IPS-18a (cell line): ENCODE results near the gene FOXP4.

ENCODE experiments used
- H3K27ac ChIP-seq: one replicate; pipeline ENCODE4 v1.5.1; 2013; ENCODE audit warnings: low read length
- H3K27me3 ChIP-seq: one replicate; pipeline ENCODE4 v1.6.1; 2013; ENCODE audit warnings: mild to moderate bottlenecking, low read length; ENCODE audit not compliant: control insufficient read depth, insufficient read depth
- H3K36me3 ChIP-seq: one replicate; pipeline ENCODE4 v1.6.1; 2013; ENCODE audit warnings: low read depth, low read length; ENCODE audit not compliant: control insufficient read depth
- H3K4me1 ChIP-seq: one replicate; pipeline ENCODE4 v1.6.1; 2013; ENCODE audit warnings: low read depth, low read length; ENCODE audit not compliant: control insufficient read depth
- H3K4me3 ChIP-seq: one replicate; pipeline ENCODE4 v1.5.1; 2013; ENCODE audit warnings: low read length
- H3K9ac ChIP-seq: one replicate; pipeline ENCODE4 v1.6.1; 2013; ENCODE audit warnings: mild to moderate bottlenecking, low read length, moderate library complexity
- H3K9me3 ChIP-seq: one replicate; pipeline ENCODE4 v1.6.1; 2013; ENCODE audit warnings: low read depth, low read length; ENCODE audit not compliant: control insufficient read depth

The FOXP4 gene

DNA sequence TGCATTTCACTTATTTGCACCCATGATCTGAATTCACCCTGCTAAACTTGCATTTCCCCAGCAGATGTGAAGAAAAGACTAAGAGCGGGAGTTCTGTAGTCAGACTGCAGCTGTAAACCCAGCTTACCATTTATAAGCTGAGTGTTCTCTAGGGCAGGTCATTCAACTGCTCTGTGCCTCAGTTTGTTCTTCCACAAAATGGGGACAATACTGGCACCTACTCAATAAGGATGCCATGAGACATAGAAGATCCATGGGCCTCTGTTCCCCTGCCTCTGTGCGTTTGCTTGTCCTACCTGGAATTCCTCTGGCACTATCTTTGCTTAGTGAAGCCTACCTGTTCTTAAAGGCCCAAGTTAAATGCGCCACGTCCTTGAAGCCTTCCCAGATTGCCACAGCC, 79.8 kb downstream of the FOXP4 start:
- H3K27ac ChIP-seq = no peak overlapping the region
- H3K4me1 ChIP-seq = no peaks in the 10 kb centered on the region
- H3K27me3 ChIP-seq = no peaks in the 10 kb centered on the region
- no peak overlapping the region for H3K9ac ChIP-seq
- no peaks in the 10 kb centered on the region for H3K36me3 ChIP-seq
- H3K9me3 ChIP-seq = no peaks in the 10 kb centered on the region
- H3K4me3 ChIP-seq = no peak overlapping the region

DNA sequence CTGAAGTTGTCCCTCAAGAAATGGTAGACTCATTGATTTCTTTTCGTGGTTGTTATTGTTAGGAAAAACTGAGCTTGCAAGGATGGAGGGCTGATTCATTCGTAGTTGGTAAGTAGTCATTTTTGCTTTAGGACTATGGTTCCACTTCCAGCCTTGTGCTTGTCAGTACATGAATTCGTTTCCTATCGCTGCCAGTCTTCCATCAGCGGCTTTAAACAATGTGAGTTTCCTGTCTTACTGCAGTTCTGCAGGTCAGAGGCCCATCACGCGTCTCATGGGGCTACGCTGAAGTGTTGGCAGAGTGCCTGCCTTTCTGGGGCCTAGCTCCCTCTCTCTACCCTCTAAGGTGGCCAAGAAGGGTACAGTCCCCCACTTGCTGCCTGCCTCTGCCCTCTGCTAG, 80.7 kb downstream of the FOXP4 start:
- no peaks in the 10 kb centered on the region for H3K27me3 ChIP-seq
- no peaks in the 10 kb centered on the region for H3K4me1 ChIP-seq
- no peak overlapping the region for H3K27ac ChIP-seq
- H3K9ac ChIP-seq = no peak overlapping the region
- no peaks in the 10 kb centered on the region for H3K9me3 ChIP-seq
- no peaks in the 10 kb centered on the region for H3K36me3 ChIP-seq
- H3K4me3 ChIP-seq = no peak overlapping the region

DNA sequence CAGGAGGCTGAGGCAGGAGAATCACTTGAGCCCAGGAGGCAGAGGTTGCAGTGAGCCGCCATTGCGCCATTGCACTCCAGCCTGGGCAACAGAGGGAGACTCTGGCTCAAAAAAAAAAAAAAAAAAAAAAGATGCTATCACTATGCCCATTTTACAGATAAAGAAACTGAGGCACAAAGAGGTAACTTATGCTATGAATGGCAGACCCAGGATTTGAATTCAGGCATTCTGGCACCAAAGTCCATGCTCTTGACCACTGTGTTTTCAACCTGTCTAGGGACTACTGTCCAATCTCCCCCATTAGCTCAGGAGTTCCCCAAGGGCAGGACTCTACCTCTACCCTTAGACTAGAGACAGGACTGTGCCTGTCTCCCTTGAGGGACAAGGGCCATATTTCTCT, 82.9 kb downstream of the FOXP4 start:
- Histone ChIP-seq H3K4me1 (no peaks in the 10 kb centered on the region), H3K4me3 (no peak overlapping the region), H3K9ac (no peak overlapping the region), H3K27me3 (peaks cover 7% of the 10 kb centered on the region), H3K27ac (no peak overlapping the region), H3K9me3 (no peaks in the 10 kb centered on the region), H3K36me3 (no peaks in the 10 kb centered on the region)

DNA sequence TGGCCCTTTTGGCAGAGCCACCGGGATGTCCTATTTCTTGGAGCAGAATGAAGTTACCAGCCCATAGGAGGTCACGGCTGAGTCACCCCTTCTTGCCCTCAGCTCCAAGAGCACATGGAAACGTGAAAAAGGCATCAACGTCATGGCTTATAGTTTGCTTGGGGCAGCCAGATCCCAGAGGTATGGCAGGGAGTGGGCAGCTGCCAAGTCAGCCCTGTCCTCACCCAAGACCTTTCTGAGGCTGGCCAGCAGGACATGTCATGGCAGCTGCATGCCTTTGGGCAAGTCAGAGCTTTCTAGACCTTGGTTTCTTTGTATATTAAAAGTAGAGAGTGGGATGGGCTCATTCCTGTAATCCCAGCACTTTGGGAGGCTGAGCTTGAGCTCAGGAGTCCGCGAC, 83.9 kb downstream of the FOXP4 start:
- Histone ChIP-seq H3K4me1 (no peaks in the 10 kb centered on the region), H3K36me3 (no peaks in the 10 kb centered on the region), H3K27me3 (peaks cover 17% of the 10 kb centered on the region), H3K9me3 (no peaks in the 10 kb centered on the region), H3K4me3 (no peak overlapping the region), H3K9ac (no peak overlapping the region), H3K27ac (no peak overlapping the region)

DNA sequence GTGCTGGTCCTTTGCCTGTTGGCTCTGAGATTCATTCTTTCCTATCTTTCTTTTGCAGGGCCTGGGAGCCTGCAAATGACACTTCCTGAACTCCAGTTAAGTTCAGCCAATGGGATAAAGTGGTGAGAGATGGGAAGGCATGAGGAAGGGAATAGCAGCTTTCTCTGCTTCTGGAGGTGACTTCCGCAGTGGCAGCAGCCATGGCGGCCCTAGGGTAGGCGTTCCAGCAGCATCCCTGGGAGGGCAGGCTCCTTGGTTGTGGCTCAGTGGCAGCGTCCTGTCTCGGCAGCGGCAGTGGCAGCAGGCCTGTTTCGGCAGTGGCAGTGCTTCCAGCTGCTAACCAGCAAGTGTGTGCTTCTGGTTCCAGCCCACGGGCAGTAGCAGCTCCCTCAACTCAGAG, 84.8 kb downstream of the FOXP4 start:
- Histone ChIP-seq H3K27me3 (peaks cover 26% of the 10 kb centered on the region), H3K9me3 (no peaks in the 10 kb centered on the region), H3K4me3 (no peak overlapping the region), H3K9ac (no peak overlapping the region), H3K36me3 (no peaks in the 10 kb centered on the region), H3K4me1 (no peaks in the 10 kb centered on the region), H3K27ac (no peak overlapping the region)

DNA sequence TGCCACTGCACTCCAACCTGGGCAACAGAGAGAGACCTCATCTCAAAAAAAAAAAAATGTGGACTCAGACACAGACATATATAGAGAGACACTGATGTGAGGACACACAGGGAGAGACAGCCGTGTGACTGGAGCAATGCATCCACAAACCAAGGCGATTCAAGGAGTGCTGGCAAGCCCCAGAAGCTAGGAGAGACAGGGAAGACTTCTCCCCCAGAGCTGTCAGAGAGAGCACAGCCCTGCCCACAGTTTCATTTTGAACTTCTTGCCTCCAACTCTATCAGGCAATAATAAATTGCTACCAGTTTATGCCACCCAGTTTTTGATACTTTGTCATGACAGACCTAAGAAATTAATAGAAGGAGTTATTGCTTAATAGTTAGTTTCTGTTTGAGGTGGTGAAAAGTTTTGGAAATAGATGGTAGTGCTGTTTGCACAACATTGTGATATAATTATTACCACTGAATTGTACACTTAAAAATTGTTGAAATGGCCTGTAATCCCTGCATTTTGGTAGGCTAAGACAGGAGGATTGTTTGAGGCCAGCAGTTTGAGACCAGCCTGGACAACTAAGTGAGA, 87.0 kb downstream of the FOXP4 start:
- no peaks in the 10 kb centered on the region for H3K4me1 ChIP-seq
- no peaks in the 10 kb centered on the region for H3K9me3 ChIP-seq
- no peaks in the 10 kb centered on the region for H3K36me3 ChIP-seq
- no peak overlapping the region for H3K27ac ChIP-seq
- peaks cover 48% of the 10 kb centered on the region for H3K27me3 ChIP-seq
- no peak overlapping the region for H3K9ac ChIP-seq
- H3K4me3 ChIP-seq = no peak overlapping the region

DNA sequence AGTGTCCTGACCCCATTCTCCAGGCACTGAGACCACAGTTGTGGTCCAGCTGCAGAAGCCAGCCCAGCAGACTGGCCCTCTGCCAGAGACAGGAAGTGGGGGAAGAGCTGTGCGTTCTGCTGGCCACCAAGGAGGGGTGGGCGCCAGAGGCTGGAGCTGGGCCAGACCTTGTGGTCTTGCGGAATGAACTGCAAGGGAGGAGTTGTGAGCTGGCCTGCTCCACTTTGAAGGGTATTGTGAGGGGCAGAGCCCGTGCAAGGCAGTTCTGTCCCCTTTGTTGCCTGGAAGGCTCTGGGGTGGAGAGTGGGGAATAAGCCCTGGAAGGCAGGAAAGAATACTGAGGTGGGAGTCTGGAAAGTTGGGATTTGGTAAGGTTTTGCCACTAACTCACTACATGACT, 88.5 kb downstream of the FOXP4 start:
- Histone ChIP-seq H3K4me3 (no peak overlapping the region), H3K4me1 (peaks cover 5% of the 10 kb centered on the region), H3K9ac (no peak overlapping the region), H3K27ac (no peak overlapping the region), H3K36me3 (no peaks in the 10 kb centered on the region), H3K27me3 (peaks cover 56% of the 10 kb centered on the region), H3K9me3 (no peaks in the 10 kb centered on the region)

DNA sequence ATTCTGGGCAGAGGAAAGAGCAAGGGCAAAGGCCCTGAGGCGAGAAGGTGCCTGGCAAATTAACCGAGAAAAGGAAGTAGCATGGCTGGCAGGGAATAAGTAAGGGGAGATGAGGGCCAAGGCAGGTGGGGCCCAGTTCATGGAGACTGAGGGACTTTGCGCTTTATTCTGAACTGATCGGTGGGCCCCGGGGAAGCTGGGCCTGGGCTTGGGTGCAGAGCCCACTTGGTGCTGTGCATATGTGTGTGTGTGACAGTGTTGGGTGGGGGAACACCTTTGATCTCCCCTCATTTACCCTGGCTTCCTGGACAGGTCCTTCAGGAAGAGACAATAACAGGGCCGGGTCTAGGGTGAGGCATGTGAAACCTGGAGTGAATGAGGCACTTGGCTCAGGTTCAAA, 89.2 kb downstream of the FOXP4 start:
- Histone ChIP-seq H3K36me3 (no peaks in the 10 kb centered on the region), H3K27ac (no peak overlapping the region), H3K4me1 (peaks cover 12% of the 10 kb centered on the region), H3K4me3 (no peak overlapping the region), H3K9me3 (no peaks in the 10 kb centered on the region), H3K9ac (no peak overlapping the region), H3K27me3 (peaks cover 63% of the 10 kb centered on the region)

DNA sequence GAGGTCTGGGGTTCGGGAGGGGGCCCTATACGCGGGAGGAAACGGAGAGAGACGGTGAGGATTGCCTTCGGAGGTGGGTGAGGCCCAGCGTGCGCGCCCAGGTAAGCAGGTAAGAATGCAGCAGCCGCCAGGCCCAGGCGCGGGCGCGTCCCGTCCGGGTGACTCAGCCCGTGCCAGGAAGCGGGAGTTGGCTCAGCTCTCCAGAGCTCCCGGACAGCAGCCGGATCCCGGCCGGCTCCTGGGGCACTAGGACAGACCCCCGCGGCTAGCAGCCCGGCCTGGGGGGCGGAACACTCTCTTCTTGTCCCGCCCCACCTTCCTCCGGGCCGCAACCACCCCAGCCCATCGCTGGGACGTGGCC, 90.6 kb downstream of the FOXP4 start:
- H3K9me3 ChIP-seq = no peaks in the 10 kb centered on the region
- no peaks in the 10 kb centered on the region for H3K36me3 ChIP-seq
- no peak overlapping the region for H3K27ac ChIP-seq
- peaks cover 78% of the 10 kb centered on the region for H3K27me3 ChIP-seq
- peak overlapping the region; percentile 81 for H3K4me3 ChIP-seq
- H3K9ac ChIP-seq = no peak overlapping the region
- peaks cover 14% of the 10 kb centered on the region for H3K4me1 ChIP-seq

DNA sequence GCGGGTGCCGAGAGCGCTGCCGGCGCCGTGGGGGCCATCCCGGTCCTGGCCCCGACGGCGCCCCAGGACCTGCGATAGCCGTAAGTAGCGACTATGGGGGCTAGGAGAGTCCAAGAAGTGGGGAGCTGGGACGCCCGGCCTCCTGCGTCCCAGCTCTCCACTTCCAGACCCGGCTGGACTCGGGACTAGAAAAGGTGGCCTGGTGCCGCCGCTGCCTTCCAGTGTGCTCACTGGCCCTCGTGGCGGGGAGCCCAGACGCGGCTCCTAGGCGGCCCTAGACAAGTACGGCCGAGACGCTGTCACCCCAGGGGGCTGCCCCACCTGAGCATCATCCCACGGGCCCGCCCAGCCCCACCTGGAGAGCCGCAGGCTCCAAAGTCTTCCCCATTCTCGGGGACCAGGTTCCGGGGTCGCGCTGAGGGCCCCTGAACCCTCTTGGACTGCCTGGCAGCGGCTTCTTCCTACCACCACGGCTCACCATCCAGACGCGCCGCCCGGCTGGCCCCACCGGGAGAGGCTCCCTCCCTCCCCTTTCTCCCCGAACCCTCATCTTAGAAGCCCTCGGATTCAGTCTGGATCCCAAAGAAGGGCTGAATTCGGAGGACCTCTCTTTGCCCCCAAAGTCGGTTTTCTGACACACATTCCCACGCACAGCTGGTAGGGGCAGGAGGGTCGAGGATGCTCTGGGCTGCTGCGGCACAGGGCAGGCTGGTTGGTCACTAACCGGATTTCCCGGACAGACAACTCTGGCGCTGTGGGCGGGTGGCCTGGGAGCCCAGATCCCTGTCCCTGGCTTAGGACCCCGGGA, 91.2 kb downstream of the FOXP4 start:
- no peak overlapping the region for H3K9ac ChIP-seq
- H3K4me3 ChIP-seq = peak overlapping the region; percentile 81
- no peak overlapping the region for H3K27ac ChIP-seq
- H3K36me3 ChIP-seq = no peaks in the 10 kb centered on the region
- peaks cover 84% of the 10 kb centered on the region for H3K27me3 ChIP-seq
- peaks cover 14% of the 10 kb centered on the region for H3K4me1 ChIP-seq
- H3K9me3 ChIP-seq = no peaks in the 10 kb centered on the region

DNA sequence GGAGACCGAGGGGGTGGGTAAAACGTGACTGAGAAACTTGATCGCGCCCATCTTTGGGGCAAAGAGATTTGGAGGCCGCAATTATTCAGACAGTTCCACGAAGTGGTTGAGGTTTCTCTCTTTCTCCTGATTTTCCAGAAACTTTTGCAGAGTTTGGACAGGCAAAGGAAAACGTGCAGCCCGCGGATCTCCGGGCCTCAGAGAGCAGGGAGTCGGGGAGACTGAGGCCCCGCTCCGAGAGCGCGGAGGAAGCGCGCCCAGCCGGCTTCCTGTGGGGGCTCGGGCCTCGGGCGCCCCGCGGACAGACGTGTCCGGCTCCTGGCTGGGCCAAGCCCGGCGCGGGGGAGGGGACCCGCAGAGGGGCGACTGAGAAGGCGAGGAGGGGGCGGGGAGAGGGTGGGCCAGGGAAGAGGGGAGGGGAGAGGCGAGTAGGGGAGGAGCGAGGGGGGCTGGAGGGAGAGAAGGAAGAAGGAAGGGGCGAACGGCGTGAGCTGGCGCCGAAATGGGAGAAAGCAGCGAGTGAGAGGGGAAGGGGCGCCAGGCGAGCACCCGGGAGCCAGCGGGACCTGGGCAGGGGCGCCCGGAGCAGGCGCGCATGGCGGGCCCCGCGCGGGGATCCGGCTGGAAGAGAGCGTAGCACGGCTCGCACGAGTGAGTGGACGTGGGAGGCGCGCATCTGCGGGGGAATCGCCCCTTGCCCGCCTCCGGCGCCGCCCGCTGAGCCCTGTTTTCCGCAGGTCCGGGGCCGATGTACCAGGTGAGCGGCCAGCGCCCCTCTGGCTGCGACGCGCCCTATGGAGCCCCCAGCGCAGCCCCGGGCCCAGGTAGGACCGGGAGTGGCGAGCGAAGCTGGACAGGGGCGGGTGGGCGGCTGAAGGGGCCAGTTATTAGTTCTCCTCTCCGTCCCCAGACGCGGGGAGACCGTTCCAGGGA, 92.1 kb downstream of the FOXP4 start, which contains the start of gene MDFI:
TSS of gene MDFI (plus strand) at position 467 of the 933 bp plus-strand sequence. CDS start at position 749, 282 bp downstream.
- Histone ChIP-seq H3K9me3 (no peaks in the 10 kb centered on the region), H3K27me3 (peaks cover 86% of the 10 kb centered on the region), H3K27ac (no peak within 1 kb of the TSS), H3K4me3 (peak within 1 kb of the TSS; percentile 81), H3K36me3 (no peaks in the 10 kb centered on the region), H3K9ac (peak within 1 kb of the TSS; percentile 35), H3K4me1 (peaks cover 14% of the 10 kb centered on the region)
